Heart right ventricle (tissue), 16 donors: ENCODE results near the gene OR8G5. TPM values are rescaled to one million over a fixed set of nuclear protein-coding genes. Genes with fewer than 3 reads are reported as not detected.

ENCODE experiments used
- ATAC-seq, 8 donors: fragments of 200-7000 bp; cut with Tn5 transposase; one replicate each; pipeline ENCODE4 v1.9.1; 2020; ENCODE audit warnings: mild to moderate bottlenecking in 8 of 8, moderate library complexity in 8 of 8, moderate number of reproducible peaks in 1 of 8
- DNase-seq, 2 donors: peaks; one replicate each; pipeline ENCODE4 v3.0.0-alpha.2; 2020
- H3K27ac ChIP-seq, 10 donors: fragments of 200-600 bp; sonication (generic) in 2 of 10; one replicate each; pipeline versions ENCODE4 v1.5.0 to v1.8.0; 2020 to 2022; ENCODE audit warnings: mild to moderate bottlenecking in 3 of 10
- H3K27me3 ChIP-seq, 7 donors: fragments of 200-600 bp; one replicate each; pipeline ENCODE4 v1.8.0; 2021 to 2022; ENCODE audit warnings: mild to moderate bottlenecking in 2 of 7
- H3K36me3 ChIP-seq, 9 donors: fragments of 200-600 bp; sonication (generic) in 1 of 9; one replicate each; pipeline versions ENCODE4 v1.5.0 to v1.8.0; 2020 to 2022; ENCODE audit warnings: mild to moderate bottlenecking in 2 of 9
- H3K4me1 ChIP-seq, 9 donors: fragments of 200-600 bp; sonication (generic) in 1 of 9; one replicate each; pipeline versions ENCODE4 v1.5.0 to v1.8.0; 2020 to 2022; ENCODE audit warnings: mild to moderate bottlenecking in 4 of 9
- H3K4me3 ChIP-seq, 10 donors: fragments of 200-600 bp; sonication (generic) in 2 of 10; one replicate each; pipeline versions ENCODE4 v1.5.0 to v1.8.0; 2020 to 2022; ENCODE audit warnings: mild to moderate bottlenecking in 7 of 10, moderate library complexity in 2 of 10
- H3K9me3 ChIP-seq, 11 donors: fragments of 200-600 bp in 10 of 11; sonication (generic) in 2 of 11; one replicate each; pipeline versions ENCODE4 v1.5.0 to v1.8.0; 2013 to 2022; ENCODE audit warnings: mild to moderate bottlenecking in 2 of 11, control low read depth in 1 of 11, moderate library complexity in 1 of 11
- WGBS, 2 donors: extraction: QIAGEN DNeasy Blood & Tissue Kit; methylation state at CpG; one replicate each; pipeline ENCODE4 v1.1.7; 2013; ENCODE audit warnings: inconsistent platforms in 1 of 2; 5-methylcytosine and 5-hydroxymethylcytosine counted together
- intact Hi-C, 10 donors: fragments of 100-400 bp; cut with DNase I; formaldehyde crosslinking; loops; one replicate each; pipeline versions ENCODE4 v1.11.1 to v1.14.2; 2022
- polyA plus RNA-seq, 2 donors: library from polyadenylated mRNA; stranded (reverse); fragments of 200-250 nt; gene quantifications; one replicate each; pipeline ENCODE4 v1.2.3, GENCODE V29; 2013
- total RNA-seq, 10 donors: library from RNA; stranded (reverse); fragmentation: NEBNext Ultra II Directional in 3 of 10; extraction: Animal tissue kit (Norgen Biotek cat#: 25700) in 3 of 10; gene quantifications; one replicate each; pipeline versions ENCODE4 v1.2.1 to v1.2.4, GENCODE V29; 2021 to 2023
- TF ChIP-seq, protein P1 (sequence below), 9 donors: fragments of 200-600 bp; sonication (generic) in 2 of 9; IDR thresholded peaks; one replicate each; pipeline versions ENCODE4 v1.5.0 to v1.8.0; 2021 to 2022; ENCODE audit warnings: antibody characterized with exemption in 9 of 9, mild to moderate bottlenecking in 5 of 9, moderate library complexity in 1 of 9
- donor health status: Arrhythmogenic right ventricular cardiomyopathy.
- donor health status: ischemic (EF 13 %, LVEDD 7.1; RV severe dilation, severe dysfunction).
- donor health status: healthy with polysubstance abuse.
- donor health status: DM: no; HTN: yes; CAD: no.
- donor health status: DM: no; HTN: no; CAD: no.
- donor health status: ischemic (EF 25% LVEDD 6.9; RV normal size, moderate dysfunction).
- donor health status: ischemic (EF 25% LVEDD 5.7; RV mildly dilated, moderate dysfunction).
- donor health status: healthy.
- donor health status: DM: yes; HTN: yes; CAD: no.
- donor health status: Ischemic cardiomyopathy.
- donor health status: ischemic (EF 35%, LVEDD 5.7; RV mildly dilated, moderate dysfunction).
- donor health status: nonischemic (EF 11% LVEDD 7.7; RV severe dilation, severe dysfunction).
- donor health status: DM: yes; HTN: yes; CAD: no.
- donor health status: PGD.
- donor health status: ischemic (EF 29% LVEDD 5.4; RV normal size, mild dysfunction).
- donor health status: nonischemic (EF 23%, LVEDD 6.1; RV moderate dilation, normal function).

OR8G5 gene
- total and polyA plus RNA-seq, 12 donors = not detected

GRCh38 chr11:124278261-124278660 lies 22.1 kb downstream of the OR8G5 start:
- no peak for DNase-seq
- Histone ChIP-seq H3K9me3 (peaks cover 0 to 24% (median 0%) of the 10 kb centered on the region in 11 donors), H3K36me3 (no peaks in the 10 kb centered on the region), H3K27me3 (no peaks in the 10 kb centered on the region), H3K27ac (no peak overlapping the region), H3K4me3 (no peak overlapping the region), H3K4me1 (no peaks in the 10 kb centered on the region)
- TF ChIP-seq, protein P1, sequence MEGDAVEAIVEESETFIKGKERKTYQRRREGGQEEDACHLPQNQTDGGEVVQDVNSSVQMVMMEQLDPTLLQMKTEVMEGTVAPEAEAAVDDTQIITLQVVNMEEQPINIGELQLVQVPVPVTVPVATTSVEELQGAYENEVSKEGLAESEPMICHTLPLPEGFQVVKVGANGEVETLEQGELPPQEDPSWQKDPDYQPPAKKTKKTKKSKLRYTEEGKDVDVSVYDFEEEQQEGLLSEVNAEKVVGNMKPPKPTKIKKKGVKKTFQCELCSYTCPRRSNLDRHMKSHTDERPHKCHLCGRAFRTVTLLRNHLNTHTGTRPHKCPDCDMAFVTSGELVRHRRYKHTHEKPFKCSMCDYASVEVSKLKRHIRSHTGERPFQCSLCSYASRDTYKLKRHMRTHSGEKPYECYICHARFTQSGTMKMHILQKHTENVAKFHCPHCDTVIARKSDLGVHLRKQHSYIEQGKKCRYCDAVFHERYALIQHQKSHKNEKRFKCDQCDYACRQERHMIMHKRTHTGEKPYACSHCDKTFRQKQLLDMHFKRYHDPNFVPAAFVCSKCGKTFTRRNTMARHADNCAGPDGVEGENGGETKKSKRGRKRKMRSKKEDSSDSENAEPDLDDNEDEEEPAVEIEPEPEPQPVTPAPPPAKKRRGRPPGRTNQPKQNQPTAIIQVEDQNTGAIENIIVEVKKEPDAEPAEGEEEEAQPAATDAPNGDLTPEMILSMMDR (IDR thresholded peaks at IDR 0.05) = no peak
- intact Hi-C loops = no loop called here
- ATAC-seq = no peak
- WGBS, 2 donors = 58 to 92% methylated on average over 2 of the region's 2 CpGs

DNA sequence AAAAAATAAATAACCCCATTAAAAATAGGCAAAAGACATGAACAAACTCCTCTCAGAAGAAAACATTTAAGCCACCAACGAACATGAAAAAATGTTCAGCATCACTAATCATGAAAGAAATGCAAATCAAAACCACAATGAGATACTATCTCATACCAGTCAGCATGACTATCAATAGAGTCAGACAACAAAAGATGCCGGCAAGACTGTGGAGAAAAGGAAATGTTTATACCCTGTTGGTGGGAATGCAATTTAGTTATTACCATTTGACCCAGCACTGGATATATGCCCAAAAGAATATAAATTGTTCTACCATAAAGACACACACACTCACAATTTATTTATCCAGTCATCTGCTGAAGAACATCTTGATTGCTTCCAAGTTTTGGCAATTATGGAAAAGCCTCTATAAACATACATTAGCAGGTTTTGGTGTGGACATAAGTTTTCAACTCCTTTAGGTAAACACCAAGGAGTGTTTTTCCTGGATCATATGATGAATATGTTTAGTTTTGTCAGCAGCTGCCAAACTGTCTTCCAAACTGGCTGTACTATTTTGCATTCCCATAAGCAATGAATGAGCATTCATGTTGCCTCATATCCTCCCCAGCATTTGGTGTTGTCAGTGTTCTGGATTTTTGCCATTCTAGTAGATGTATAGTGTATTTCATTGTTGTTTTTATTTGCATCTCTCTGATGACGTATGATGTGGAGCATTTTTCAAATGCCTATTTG lies 29.6 kb downstream of the OR8G5 start:
- no peak overlapping the region for H3K4me3 ChIP-seq
- TF ChIP-seq, protein P1 (IDR thresholded peaks at IDR 0.05) = no peak

GRCh38 chr11:124294687-124295086 lies 38.5 kb downstream of the OR8G5 start:
- TF ChIP-seq, protein P1 (IDR thresholded peaks at IDR 0.05) = no peak
- Histone ChIP-seq H3K27me3 (no peaks in the 10 kb centered on the region), H3K36me3 (no peaks in the 10 kb centered on the region), H3K4me1 (no peaks in the 10 kb centered on the region), H3K27ac (no peak overlapping the region), H3K9me3 (peaks cover 0 to 17% (median 0%) of the 10 kb centered on the region in 11 donors), H3K4me3 (no peak overlapping the region)
- WGBS, 2 donors = 62 to 72% methylated on average over 1 of the region's 1 CpG
- DNase-seq (no peak), ATAC-seq (no peak)
- intact Hi-C loops = no loop called here

More for the DNA sequence above, 29.6 kb downstream of the OR8G5 start:
- no peak for DNase-seq
- intact Hi-C loops = no loop called here
- Histone ChIP-seq H3K4me1 (no peaks in the 10 kb centered on the region), H3K36me3 (no peaks in the 10 kb centered on the region), H3K27ac (no peak overlapping the region), H3K9me3 (peaks cover 0 to 51% (median 3%) of the 10 kb centered on the region in 11 donors), H3K27me3 (no peaks in the 10 kb centered on the region)
- WGBS, 2 donors = 56 to 63% methylated on average over 3 of the region's 3 CpGs
- ATAC-seq = no peak

DNA sequence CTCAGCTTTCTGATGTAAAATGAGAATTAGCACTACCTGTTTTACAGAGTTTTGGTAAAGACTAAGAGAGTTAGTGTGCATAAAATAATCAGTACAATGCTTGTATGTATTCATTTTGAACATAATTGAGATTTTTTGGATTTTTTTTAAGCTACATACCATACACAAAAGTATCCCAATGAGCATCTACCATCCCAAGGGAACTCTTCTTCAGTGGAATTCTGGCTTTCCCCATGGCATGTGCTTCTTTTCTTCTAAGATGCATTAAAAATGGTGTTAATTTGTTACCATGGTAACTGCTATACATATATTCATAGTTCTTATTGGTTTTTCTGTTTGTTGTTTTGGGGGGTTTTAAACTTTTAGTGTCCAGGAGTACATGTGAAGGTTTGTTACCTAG lies 39.8 kb downstream of the OR8G5 start:
- Histone ChIP-seq H3K4me1 (no peaks in the 10 kb centered on the region), H3K9me3 (peaks cover 0 to 6% (median 0%) of the 10 kb centered on the region in 11 donors), H3K4me3 (no peak overlapping the region), H3K36me3 (no peaks in the 10 kb centered on the region), H3K27ac (no peak overlapping the region), H3K27me3 (no peaks in the 10 kb centered on the region)
- ATAC-seq = no peak
- DNase-seq = no peak
- intact Hi-C loops = no loop called here
- TF ChIP-seq, protein P1 (IDR thresholded peaks at IDR 0.05) = no peak
